ENCODE data around the gene CPVL. TPM values are rescaled to one million over a fixed set of nuclear protein-coding genes. Genes with fewer than 3 reads are reported as not detected.

The CPVL gene
- total and polyA plus RNA-seq, 2 of the 4 experiments (the other 2 are of a cell fraction): not detected

- WGBS, 2 experiments (ENCODE audit: extremely low coverage in 2 of 2, insufficient read length in 1 of 2): 50% methylated on average over 1 of the region's 5 CpGs; no CpG with 5 or more reads in 1 of the 2 experiments
- in situ Hi-C loops (cut with MboI; ENCODE audit: low sequenced_read_pairs): loop anchor here (25.0 kb wide), 2 partner anchors 726 to 826 kb away; no protein-coding TSS in a partner anchor
These were observed 32.8 kb downstream of the CPVL start for GRCh38 chr7:29113384-29114102.

More at GRCh38 chr7:29113384-29114102, 32.8 kb downstream of the CPVL start:
- no TSS peak for BruUV-seq (replicated peaks)
- no peak overlapping the region for H4K91ac ChIP-seq (ENCODE audit: insufficient read depth, low read depth, low read length)
- no peaks in the 10 kb centered on the region for H3K36me3 ChIP-seq (ENCODE audit: control insufficient read depth, insufficient read depth, low read length)
- TF ChIP-seq SMC3 (IDR thresholded peaks at IDR 0.05; ENCODE audit: low read depth, low read length) (no peak), RFX5 (IDR thresholded peaks at IDR 0.05; ENCODE audit: low read depth, low read length) (no peak), CEBPB (IDR thresholded peaks at IDR 0.05; ENCODE audit: low read depth, low read length) (no peak), CHD1 (IDR thresholded peaks at IDR 0.05; ENCODE audit: low read depth, low read length) (no peak), CTCF (conservative IDR thresholded peaks at IDR 0.05; ENCODE audit: low read depth, low read length) (no peak), MAFK (IDR thresholded peaks at IDR 0.05; ENCODE audit: low read depth, low read length) (no peak), MAZ (IDR thresholded peaks at IDR 0.05; ENCODE audit: borderline replicate concordance, low read depth, low read length) (no peak), MXI1 (IDR thresholded peaks at IDR 0.05; ENCODE audit: borderline replicate concordance, low read depth, low read length) (no peak), RAD21 (IDR thresholded peaks at IDR 0.05; ENCODE audit: low read length) (no peak), RCOR1 (IDR thresholded peaks at IDR 0.05; ENCODE audit: insufficient replicate concordance, low read length) (no peak), NFE2L2 (IDR thresholded peaks at IDR 0.05; ENCODE audit: low read depth, low read length) (no peak), USF2 (IDR thresholded peaks at IDR 0.05; ENCODE audit: low read depth, low read length) (no peak), BHLHE40 (IDR thresholded peaks at IDR 0.05; ENCODE audit: low read depth, low read length) (no peak)
- H3K4me1 ChIP-seq (ENCODE audit: control insufficient read depth, insufficient read depth, low read length): no peaks in the 10 kb centered on the region
- H3K27me3 ChIP-seq (ENCODE audit: control insufficient read depth, insufficient read depth, low read length): peaks cover 4% of the 10 kb centered on the region
- H4K5ac ChIP-seq (ENCODE audit: low read depth, low read length): no peak overlapping the region
- CTCF ChIA-PET: interaction anchor here (1.5 to 1.6 kb wide), 2 partner anchors 186 to 191 kb away, joined by 4 read pairs; no protein-coding TSS in a partner anchor
- H2BK20ac ChIP-seq (ENCODE audit: low read depth, low read length): no peak overlapping the region
- H3K4me3 ChIP-seq (ENCODE audit: insufficient read depth, low read depth, low read length): no peak overlapping the region
- intact Hi-C loops (cut with micrococcal nuclease): no loop called here
- no peak overlapping the region for H2AFZ ChIP-seq (replicated peaks; ENCODE audit: low read length, poor library complexity)
- no peaks in the 10 kb centered on the region for H3K9me1 ChIP-seq (ENCODE audit: insufficient read depth, low read length)
- no peak overlapping the region for H2BK5ac ChIP-seq (ENCODE audit: low read depth, low read length, poor library complexity, severe bottlenecking)
- no peak overlapping the region for H3K56ac ChIP-seq (ENCODE audit: extremely low read depth, insufficient read depth, low read length)
- dilution Hi-C loops (cut with HindIII; ENCODE audit: low sequenced_read_pairs, unreplicated experiment): no loop called here
- POLR2A ChIA-PET (ENCODE audit: unreplicated experiment): no interaction called here
- no peak overlapping the region for H4K8ac ChIP-seq (ENCODE audit: low read depth in 2 of 2, low read length in 2 of 2)
- H3K14ac ChIP-seq (replicated peaks; ENCODE audit: low read depth, low read length): no peak overlapping the region
- DNase-seq (no peak), ATAC-seq (ENCODE audit: low read depth) (no peak)
- no peak overlapping the region for H2BK120ac ChIP-seq (ENCODE audit: low read depth, low read length)
- H3K27ac ChIP-seq (ENCODE audit: insufficient read depth, low read length): no peak overlapping the region
- no peak overlapping the region for H3K9ac ChIP-seq (ENCODE audit: low read depth, low read length)
- no peaks in the 10 kb centered on the region for H3K9me3 ChIP-seq (ENCODE audit: control insufficient read depth, insufficient read depth, low read length)
- H3K4me2 ChIP-seq (ENCODE audit: low read depth, low read length): no peak overlapping the region
- H3K4ac ChIP-seq (ENCODE audit: low read depth, low read length): no peak overlapping the region
- H3K79me1 ChIP-seq (ENCODE audit: low read depth in 1 of 2, low read length in 2 of 2): no peaks in the 10 kb centered on the region
- H2AK9ac ChIP-seq (replicated peaks; ENCODE audit: low read depth, low read length, poor library complexity): no peak overlapping the region
- no peak overlapping the region for H3K18ac ChIP-seq (ENCODE audit: low read depth, low read length)
- no peaks in the 10 kb centered on the region for H4K20me1 ChIP-seq (ENCODE audit: insufficient read depth, low read length)
- no peak overlapping the region for H2AK5ac ChIP-seq (ENCODE audit: low read depth, low read length)
- no peak overlapping the region for H2BK15ac ChIP-seq (ENCODE audit: low read depth, low read length)
- no peak overlapping the region for H3K23ac ChIP-seq (ENCODE audit: low read depth, low read length)

Data from IMR-90 (cell line).